Bronchial epithelial cell (primary cell): ENCODE measurements around the gene TMEM171. TPM values are rescaled to one million over a fixed set of nuclear protein-coding genes. Genes with fewer than 3 reads are reported as not detected.
A peak's percentile ranks its signal among the peaks of the same experiment; 100 is the strongest.

ENCODE experiments used
- DNase-seq: peaks from one replicate; pipeline ENCODE4 v3.0.0-alpha.2; 2010; ENCODE audit warnings: low read depth
- FAIRE-seq: peaks from 2 replicates; lab custom pipeline; 2011; peaks lifted over from hg19 to GRCh38; lab: Jason Lieb, UNC
- H3K27me3 ChIP-seq: 2 replicates; pipeline ENCODE4 v1.5.1; 2011; ENCODE audit warnings: low read length; ENCODE audit not compliant: control insufficient read depth, insufficient read depth
- H3K36me3 ChIP-seq: 2 replicates; pipeline ENCODE4 v1.5.1; 2011; ENCODE audit warnings: low read length; ENCODE audit not compliant: control insufficient read depth, insufficient read depth
- H3K4me3 ChIP-seq: 2 replicates; pipeline ENCODE4 v1.5.1; 2011; ENCODE audit warnings: mild to moderate bottlenecking, low read depth, low read length, control low read depth
- total RNA-seq: library from RNA; depleted of rRNA; stranded (reverse); fragments of >200 nt; gene quantifications from 2 replicates; pipeline ENCODE4 v1.2.1, GENCODE V29; 2014
- TF ChIP-seq, protein P1 (sequence below): IDR thresholded peaks from 2 replicates; pipeline ENCODE4 v1.5.1; 2011; ENCODE audit warnings: mild to moderate bottlenecking, moderate library complexity, low read length, control low read depth, inconsistent platforms; ENCODE audit not compliant: insufficient read depth, severe bottlenecking

TMEM171 gene, protein sequence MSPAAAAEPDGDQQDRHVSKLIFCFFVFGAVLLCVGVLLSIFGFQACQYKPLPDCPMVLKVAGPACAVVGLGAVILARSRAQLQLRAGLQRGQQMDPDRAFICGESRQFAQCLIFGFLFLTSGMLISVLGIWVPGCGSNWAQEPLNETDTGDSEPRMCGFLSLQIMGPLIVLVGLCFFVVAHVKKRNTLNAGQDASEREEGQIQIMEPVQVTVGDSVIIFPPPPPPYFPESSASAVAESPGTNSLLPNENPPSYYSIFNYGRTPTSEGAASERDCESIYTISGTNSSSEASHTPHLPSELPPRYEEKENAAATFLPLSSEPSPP
- 0.26 and 0.51 TPM in 2 replicates for total RNA-seq

DNA sequence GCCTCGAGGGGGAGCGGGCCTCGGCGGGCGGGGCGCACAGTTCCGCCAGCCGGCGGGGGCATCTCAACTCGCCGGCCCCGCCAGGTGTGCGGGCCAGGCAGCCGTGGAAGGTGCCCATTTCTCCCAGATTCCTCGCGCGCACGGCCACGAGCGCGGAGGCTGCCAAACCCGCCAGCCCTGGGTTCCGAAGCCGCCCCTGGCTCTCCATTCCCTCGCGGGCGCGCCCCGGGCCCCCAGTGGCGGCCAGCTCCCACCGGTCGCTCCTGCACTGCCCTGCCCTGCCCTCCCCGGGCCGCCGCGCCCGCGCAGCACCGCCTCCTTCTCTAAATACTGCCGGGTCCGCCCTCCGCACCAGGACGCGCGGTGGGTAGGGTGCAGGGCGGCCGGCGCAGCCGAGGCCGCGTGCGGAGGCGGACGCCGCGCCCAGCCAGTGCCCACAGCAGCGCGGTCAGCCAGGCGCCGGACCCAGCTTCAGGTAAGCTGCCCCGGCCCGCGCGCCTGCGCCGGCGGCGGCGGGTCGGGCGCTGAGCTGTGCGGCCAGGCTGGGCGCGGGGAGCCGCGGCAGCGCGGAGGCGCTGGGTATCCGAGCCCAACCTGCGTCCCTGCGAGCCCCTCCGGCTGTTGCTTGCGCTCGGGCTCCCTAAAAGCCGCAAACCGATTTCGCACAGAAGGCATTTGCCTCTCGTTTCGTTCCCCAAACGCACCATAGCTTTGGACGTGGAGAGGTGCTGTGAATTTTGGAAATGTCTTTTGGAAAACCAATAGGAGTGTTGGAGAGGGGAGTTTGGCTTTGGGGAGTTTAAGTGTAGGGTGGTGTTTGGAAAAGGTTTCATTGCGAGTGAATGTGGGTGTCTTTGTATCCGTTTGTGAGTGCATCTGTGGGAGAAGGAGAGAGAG lies at the start of gene TMEM171:
Gene TMEM171 (plus strand): TSS at position 354 of the 897 bp plus-strand sequence. CDS start 2,799 bp downstream, outside the sequence.
- no peaks in the 10 kb centered on the region for H3K27me3 ChIP-seq
- TF ChIP-seq, protein P1, sequence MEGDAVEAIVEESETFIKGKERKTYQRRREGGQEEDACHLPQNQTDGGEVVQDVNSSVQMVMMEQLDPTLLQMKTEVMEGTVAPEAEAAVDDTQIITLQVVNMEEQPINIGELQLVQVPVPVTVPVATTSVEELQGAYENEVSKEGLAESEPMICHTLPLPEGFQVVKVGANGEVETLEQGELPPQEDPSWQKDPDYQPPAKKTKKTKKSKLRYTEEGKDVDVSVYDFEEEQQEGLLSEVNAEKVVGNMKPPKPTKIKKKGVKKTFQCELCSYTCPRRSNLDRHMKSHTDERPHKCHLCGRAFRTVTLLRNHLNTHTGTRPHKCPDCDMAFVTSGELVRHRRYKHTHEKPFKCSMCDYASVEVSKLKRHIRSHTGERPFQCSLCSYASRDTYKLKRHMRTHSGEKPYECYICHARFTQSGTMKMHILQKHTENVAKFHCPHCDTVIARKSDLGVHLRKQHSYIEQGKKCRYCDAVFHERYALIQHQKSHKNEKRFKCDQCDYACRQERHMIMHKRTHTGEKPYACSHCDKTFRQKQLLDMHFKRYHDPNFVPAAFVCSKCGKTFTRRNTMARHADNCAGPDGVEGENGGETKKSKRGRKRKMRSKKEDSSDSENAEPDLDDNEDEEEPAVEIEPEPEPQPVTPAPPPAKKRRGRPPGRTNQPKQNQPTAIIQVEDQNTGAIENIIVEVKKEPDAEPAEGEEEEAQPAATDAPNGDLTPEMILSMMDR, result no peak
- H3K4me3 ChIP-seq, result peak within 1 kb of the TSS; percentile 49
- H3K36me3 ChIP-seq, result no peaks in the 10 kb centered on the region
- peak; percentile 52 for DNase-seq
- FAIRE-seq, result peak; percentile 66

DNA sequence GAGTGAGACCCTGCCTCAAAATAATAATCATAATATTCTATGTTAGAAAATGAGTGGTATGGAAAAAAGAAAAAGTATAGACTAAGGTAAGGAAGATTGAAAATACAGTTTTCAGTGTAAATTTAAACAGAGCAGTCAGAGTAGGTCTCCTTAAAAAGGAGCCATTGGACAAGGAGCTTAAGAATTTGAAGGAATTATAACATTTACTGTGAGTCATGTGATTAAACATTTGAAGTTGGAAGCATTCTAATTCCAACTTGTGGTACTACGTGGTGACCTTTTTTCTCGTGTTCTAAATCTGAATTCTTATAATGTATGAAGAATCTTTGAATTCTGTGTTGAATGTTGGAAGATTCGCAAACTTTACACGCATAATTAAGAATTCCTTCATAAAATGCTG lies 39.3 kb upstream of the TMEM171 start:
- FAIRE-seq (no peak), DNase-seq (no peak)
- TF ChIP-seq, protein P1, result no peak
- Histone ChIP-seq H3K4me3 (no peak overlapping the region), H3K27me3 (no peaks in the 10 kb centered on the region), H3K36me3 (peaks cover 1% of the 10 kb centered on the region)

DNA sequence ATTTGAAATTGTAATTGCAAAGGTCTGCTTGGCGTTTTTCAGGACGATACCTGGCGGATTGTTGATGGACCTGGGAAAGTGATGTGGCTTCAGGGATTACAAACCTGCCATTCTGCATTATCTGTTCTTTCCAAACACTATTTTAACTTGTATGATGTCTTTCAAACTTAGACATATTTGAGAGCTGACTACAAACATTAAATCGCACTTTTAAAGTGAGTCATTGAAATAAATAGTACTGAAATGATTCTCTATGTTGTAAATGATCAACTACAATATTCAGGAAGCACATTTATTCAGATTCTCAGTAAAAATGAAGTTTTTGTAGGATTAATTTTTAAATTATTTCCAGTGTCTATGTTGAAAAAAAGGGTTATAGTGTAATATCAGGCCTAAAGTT lies 32.3 kb upstream of the TMEM171 start:
- no peak overlapping the region for H3K4me3 ChIP-seq
- no peaks in the 10 kb centered on the region for H3K27me3 ChIP-seq
- FAIRE-seq (no peak), DNase-seq (no peak)
- TF ChIP-seq, protein P1, result no peak
- peaks cover 1% of the 10 kb centered on the region for H3K36me3 ChIP-seq

DNA sequence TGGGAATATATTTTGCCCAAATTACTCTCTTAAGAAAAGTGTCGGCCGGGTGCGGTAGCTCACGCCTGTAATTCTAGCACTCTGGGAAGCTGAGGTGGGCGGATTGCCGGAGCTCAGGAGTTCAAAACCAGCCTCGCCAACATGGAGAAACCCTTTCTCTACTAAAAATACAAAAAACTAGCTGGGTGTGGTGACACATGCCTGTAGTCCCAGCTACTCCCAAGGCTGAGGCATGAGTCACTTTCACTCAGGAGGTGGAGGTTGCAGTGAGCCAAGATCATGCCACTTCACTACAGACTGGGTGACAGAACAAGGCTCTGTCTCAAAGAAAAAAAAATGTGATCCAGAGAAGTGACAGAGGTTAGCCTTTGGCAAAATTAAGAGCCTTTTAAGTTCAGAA lies 26.4 kb upstream of the TMEM171 start:
- DNase-seq, result peak; percentile 81
- TF ChIP-seq, protein P1, result no peak
- H3K4me3 ChIP-seq, result no peak overlapping the region
- FAIRE-seq, result no peak
- no peaks in the 10 kb centered on the region for H3K36me3 ChIP-seq
- H3K27me3 ChIP-seq, result no peaks in the 10 kb centered on the region

DNA sequence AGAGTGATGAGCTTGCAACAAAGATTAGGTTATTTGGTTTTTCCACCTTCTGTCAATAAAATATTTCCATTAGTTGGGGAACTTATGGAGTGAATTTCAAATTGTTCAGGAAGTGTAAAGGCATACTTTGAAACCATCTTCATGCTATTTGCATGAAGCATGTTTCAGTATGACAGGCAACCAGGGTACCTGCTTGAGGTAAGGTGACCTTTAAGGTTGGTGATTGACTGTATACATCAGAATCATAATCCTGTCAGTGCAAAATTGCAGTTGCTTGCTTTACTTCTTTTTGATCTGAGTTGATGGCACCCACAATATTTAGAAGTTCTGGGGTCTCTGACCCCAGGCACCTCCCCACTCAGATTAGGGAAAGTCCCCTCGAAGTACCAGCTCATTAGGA lies 26.0 kb upstream of the TMEM171 start:
- TF ChIP-seq, protein P1, result no peak
- FAIRE-seq (no peak), DNase-seq (no peak)
- Histone ChIP-seq H3K4me3 (no peak overlapping the region), H3K36me3 (no peaks in the 10 kb centered on the region), H3K27me3 (no peaks in the 10 kb centered on the region)
